Keratinocyte (primary cell): ENCODE measurements around the gene CD164L2.

ENCODE experiments used
- EZH2 ChIP-seq: IDR thresholded peaks from one replicate; pipeline ENCODE4 v1.6.1; 2012; ENCODE audit warnings: inconsistent platforms, mild to moderate bottlenecking, low read length, moderate library complexity
- TF ChIP-seq, protein P1 (sequence below), 3 experiments: IDR thresholded peaks in 1 of 3; conservative IDR thresholded peaks in 1 of 3; optimal IDR thresholded peaks in 1 of 3; 2 replicates in 2 of 3; 3 replicates in 1 of 3; pipeline versions ENCODE3 to v1.5.1; 2011; ENCODE audit warnings: low read length in 3 of 3, mild to moderate bottlenecking in 3 of 3, moderate library complexity in 2 of 3, control low read depth in 1 of 3, inconsistent platforms in 1 of 3; ENCODE audit not compliant: insufficient read depth in 2 of 3; ENCODE audit errors: extremely low read depth in 1 of 3

DNA sequence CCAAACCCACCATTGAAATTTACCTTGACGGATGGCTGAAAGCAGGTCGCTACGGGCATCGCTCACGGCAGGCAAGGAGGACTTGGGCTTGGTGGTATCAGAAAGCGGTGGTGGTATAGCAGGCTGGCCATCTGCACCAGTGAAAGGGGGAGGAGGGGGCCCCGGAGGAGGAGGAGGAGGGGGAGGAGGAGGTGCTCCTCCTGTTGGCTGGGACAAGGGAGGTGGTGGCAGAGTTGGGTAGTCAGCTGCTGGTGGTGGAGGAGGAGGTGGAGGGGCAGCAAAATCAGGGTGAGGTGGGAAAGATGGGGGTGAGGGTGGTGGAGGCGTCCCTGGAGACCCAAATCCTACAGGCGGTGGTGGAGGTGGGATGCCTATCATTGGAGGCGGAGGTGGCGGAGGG, 26.5 kb upstream of the CD164L2 start:
- TF ChIP-seq, protein P1, sequence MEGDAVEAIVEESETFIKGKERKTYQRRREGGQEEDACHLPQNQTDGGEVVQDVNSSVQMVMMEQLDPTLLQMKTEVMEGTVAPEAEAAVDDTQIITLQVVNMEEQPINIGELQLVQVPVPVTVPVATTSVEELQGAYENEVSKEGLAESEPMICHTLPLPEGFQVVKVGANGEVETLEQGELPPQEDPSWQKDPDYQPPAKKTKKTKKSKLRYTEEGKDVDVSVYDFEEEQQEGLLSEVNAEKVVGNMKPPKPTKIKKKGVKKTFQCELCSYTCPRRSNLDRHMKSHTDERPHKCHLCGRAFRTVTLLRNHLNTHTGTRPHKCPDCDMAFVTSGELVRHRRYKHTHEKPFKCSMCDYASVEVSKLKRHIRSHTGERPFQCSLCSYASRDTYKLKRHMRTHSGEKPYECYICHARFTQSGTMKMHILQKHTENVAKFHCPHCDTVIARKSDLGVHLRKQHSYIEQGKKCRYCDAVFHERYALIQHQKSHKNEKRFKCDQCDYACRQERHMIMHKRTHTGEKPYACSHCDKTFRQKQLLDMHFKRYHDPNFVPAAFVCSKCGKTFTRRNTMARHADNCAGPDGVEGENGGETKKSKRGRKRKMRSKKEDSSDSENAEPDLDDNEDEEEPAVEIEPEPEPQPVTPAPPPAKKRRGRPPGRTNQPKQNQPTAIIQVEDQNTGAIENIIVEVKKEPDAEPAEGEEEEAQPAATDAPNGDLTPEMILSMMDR (optimal IDR thresholded peaks at IDR 0.05 in 1 of 3, IDR thresholded peaks at IDR 0.05 in 1 of 3, conservative IDR thresholded peaks at IDR 0.05 in 1 of 3; ENCODE audit: extremely low read depth in 1 of 3, insufficient read depth in 2 of 3, low read length in 3 of 3) = no peak
- no peak for TF ChIP-seq EZH2
